ENCODE measurements around the gene FBLN2. TPM values are rescaled to one million over a fixed set of nuclear protein-coding genes. Genes with fewer than 3 reads are reported as not detected.

The FBLN2 gene
- total and polyA plus RNA-seq, 2 of the 13 experiments (the other 11 are each of a cell fraction or from before 2014, with no cell fraction given), result not detected

GRCh38 chr3:13650210-13651056 is 101.5 kb downstream of the FBLN2 start (continued):
- no peak for TF ChIP-seq ZNF484 (CRISPR knock-in tag; IDR thresholded peaks at IDR 0.05; ENCODE audit: borderline replicate concordance, low read depth)
- TF ChIP-seq ZBTB4 (CRISPR knock-in tag; IDR thresholded peaks at IDR 0.05; ENCODE audit: borderline replicate concordance), result no peak
- peak; percentile 62; the same call in 1 of the 2 replicates for TF ChIP-seq TBX2 (CRISPR knock-in tag; IDR thresholded peaks at IDR 0.05; ENCODE audit: borderline replicate concordance)
- TF ChIP-seq DRAP1 (CRISPR knock-in tag; IDR thresholded peaks at IDR 0.05), result no peak
- no peak for TF ChIP-seq ZNF563 (CRISPR knock-in tag; IDR thresholded peaks at IDR 0.05)
- TF ChIP-seq KLF9 (CRISPR knock-in tag; IDR thresholded peaks at IDR 0.05; ENCODE audit: low read depth), result no peak
- 0 out of 2 replicates have a peak, but pooled peaks have one; percentile 48 for TF ChIP-seq ZNF138 (CRISPR knock-in tag; IDR thresholded peaks at IDR 0.05; ENCODE audit: low read depth)
- peak; percentile 73 for TF ChIP-seq ZBTB33 (CRISPR knock-in tag; IDR thresholded peaks at IDR 0.05)
- no peak for TF ChIP-seq TERF1 (CRISPR knock-in tag; IDR thresholded peaks at IDR 0.05)
- TF ChIP-seq TCF7 (IDR thresholded peaks at IDR 0.05; ENCODE audit: low read depth), result no peak
- TF ChIP-seq ZMYM2 (CRISPR knock-in tag; IDR thresholded peaks at IDR 0.05), result no peak
- no peak for TF ChIP-seq SP140L (CRISPR knock-in tag; IDR thresholded peaks at IDR 0.05; ENCODE audit: borderline replicate concordance)
- TF ChIP-seq ATF5 (CRISPR knock-in tag; IDR thresholded peaks at IDR 0.05; ENCODE audit: low read depth), result no peak
- TF ChIP-seq ZNF678 (CRISPR knock-in tag; IDR thresholded peaks at IDR 0.05), result no peak
- TF ChIP-seq ZBTB49 (CRISPR knock-in tag; IDR thresholded peaks at IDR 0.05; ENCODE audit: borderline replicate concordance), result no peak
- TF ChIP-seq NCOA5 (CRISPR knock-in tag; IDR thresholded peaks at IDR 0.05), result no peak
- TF ChIP-seq ZFP36 (IDR thresholded peaks at IDR 0.05; ENCODE audit: borderline replicate concordance, low read depth, low read length, partially characterized antibody), result peak; percentile 98

Data from HepG2 (cell line).